Measurements from ENCODE around the gene PLEKHM2.
"Not testable (repeated sequence)": the region's sequence is repeated elsewhere in the genome, so short reads cannot be mapped to it uniquely, and the experiment has no call there.

PLEKHM2 gene

DNA sequence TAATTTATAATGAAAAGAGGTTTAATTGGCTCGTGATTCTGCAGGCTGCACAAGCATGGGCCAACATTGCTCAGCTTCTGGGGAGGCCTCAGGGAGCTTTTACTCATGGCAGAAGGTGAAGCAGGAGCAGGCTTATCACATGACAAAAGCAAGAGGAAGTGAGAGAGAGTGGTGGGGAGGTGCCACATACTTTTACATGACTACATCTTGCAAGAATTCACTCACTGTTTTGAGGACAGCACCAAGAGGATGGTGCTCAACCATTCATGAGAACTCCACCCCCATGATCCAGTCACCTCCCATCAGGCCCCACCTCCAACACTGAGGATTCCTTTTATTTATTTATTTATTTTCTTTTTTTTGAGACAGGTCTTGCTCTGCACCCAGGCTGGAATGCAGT lies 5.5 kb upstream of the PLEKHM2 start:
- no peak for DNase-seq

DNA sequence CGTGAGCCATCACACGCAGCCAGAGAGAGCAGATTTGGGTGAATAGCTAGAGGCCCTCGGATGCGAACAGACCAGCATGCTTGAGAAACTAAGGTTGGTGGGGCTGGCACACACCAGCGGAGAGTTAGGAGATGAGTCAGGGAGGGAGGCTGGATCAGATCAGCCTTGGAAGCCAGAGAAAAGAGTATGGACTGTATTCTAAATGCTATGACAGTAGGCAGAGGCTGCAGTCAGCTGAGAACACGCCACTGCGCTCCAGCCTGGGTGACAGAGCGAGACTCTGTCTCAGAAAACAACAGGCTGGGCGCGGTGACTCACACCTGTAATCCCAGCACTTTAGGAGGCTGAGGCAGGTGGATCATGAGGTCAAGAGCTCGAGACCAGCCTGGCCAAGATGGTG lies 4.0 kb upstream of the PLEKHM2 start:
- no peak for DNase-seq

DNA sequence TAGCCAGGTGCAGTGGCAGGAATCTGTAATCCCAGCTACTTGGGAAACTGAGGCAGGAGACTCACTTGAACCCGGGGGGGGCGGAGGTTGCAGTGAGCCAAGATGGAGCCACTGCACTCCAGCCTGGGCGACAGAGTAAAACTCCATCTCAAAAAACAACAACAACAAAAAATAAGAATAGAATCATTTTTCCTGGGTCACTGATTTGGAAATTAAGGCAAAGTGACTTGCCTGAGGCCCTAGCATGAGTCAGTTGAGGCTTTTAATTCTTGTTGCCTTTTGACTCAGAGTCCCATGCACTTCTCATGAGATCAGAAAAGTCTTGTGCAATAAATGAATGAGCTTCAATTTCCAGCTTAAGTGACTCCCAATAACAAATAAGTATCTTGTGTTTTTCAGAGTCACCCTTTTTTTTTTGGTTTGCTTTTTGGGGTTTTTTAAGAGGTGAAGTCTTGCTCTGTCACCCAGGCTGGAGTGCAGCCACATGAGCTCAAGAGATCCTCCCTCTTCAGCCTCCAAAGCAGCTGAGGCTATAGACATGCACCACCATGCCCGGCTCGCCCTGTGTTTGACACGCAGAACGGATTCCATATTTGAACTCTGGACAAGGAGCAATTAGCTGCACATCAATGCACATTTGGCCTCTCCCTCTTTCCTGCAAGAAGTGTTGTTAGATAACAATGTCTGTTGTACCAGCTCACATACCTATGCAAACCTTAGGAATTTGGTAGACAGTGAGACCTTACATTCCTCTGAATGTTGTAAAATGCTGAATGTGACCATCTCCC lies 3.4 kb upstream of the PLEKHM2 start:
- DNase-seq, result no peak

DNA sequence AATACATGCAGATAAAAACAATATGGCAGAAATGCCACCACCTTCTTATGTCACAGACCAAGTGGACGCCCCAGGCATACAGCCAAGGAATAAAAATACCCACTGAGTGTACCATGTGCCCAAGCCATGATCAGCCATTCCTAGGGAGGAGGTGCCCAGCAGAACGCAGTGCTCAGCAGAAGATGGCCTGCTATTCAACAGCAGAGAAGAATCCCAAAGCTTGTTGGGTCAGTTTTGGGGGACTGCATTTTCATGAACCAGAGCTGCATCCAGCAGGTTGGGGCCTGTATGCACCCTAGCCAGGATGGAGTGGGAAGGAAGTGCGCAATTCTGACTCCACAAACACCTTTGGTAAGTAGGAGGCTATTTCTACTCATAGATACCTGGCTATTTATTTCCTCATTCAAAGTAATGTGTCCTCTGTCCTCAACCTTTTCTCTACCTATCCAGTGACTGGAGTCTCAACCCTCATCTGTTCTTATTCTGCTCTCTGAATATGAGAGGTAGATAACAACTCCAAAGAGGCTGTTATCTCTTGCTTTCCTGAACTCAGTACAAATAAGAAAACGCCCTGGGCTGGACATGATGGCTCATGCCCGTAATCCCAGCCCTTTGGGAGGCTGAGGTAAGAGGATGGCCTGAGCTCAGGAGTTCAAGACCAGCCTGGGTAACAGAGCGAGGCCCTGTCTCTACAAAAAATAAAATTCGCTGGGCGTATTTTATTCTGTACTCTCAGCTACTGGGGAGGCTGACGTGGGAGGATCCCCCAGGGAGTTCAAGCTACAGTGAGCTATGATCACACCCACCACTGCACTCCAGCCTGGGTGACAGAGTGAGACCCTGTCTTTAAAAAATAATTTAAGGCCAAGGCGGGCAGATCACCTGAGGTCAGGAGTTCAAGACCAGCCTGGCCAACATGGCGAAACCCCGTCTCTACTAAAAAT lies 2.5 kb upstream of the PLEKHM2 start:
- DNase-seq, result no peak

DNA sequence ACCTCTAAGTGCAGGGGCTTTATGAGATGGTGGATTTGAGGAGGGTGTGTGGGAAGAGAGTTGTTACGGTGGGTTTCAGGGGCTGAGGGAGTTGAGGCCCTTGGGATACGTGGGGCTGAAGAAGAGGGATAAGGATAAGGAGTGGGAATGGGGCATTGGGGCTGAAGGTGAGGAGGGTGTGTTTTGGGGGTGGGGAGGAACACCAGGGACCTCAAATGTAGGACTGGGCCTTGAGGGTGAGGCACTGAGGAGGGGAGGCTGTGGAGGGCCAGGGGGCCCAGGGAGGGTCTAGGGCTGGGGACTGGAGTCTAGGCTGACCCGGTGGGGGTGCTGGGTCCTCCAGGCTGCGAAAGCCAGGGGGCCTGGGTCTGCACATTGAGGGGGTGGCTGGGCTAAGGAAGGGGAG lies 1.2 kb upstream of the PLEKHM2 start:
- DNase-seq, result no peak

DNA sequence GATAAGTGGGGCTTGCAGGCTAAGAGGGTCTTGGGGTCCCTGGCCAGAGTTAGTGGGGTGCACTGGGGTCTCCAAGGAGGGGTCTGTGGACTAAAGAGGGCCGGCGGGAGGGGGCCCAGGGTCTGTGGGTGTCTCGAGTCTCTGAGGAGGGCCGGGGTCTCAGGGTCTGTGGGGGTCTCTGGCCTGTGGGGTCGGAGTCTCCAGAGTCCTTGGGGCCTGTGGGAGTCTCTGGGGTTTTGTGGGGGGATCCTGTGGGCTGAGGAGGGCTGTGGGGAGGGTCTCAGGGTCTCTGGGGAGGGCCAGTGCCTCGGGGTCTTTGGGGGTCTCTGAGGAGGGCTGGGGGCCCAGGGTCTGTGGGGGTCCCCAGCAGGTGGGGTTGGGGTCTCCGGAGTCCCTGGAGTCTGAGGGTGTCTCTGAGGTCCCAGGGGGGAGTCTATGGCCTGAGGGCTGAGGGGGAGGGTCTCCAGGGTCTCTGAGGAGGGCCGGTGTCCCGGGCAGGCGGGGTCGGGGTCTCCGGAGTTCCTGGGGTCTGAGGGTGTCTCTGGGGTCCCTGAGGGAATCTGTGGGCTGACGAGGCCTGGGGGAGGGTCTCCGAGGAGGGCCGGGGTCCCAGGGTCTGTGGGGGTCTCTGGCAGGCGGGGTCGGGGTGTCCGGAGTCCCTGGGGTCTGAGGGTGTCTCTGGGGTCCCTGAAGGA lies 628 bp upstream of the PLEKHM2 start:
- no peak for DNase-seq

DNA sequence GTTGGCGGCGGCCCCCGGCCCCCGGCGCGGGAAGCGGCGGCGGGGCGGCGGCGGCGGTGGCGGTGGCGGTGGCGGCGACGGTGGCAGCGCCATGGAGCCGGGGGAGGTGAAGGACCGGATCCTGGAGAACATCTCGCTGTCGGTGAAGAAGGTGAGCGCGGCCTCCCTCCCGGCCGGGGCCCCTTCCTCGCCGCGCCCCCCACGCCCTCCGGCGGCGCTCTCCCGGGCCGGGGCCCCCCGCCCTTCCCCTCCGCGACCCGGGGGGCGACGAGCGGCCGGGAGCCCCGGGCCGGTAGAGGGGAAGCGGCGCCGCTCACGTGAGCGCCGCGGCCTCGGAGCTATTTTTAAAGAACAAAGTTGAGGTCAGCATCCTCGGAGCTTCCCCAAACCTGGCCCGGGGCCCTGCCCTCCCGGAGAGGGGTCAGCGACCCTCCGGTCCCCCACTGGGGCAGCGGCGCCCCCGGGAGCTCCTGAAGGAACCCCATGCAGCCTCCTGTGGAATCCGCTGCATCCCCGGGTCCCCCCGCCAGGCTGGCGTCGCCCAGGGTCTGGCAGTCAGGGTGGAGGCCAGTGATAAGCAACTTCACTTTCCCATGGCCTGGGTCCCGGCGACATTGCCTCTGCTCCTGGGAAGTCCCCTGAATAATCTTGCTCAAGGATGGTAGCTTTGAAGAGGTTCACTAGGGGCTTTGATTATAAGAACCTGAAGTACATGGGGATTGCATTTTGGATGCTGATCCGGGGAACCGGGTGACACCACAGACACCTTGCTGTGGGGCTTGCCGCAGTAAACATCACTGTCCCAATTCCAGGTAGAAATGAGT lies 560 bp downstream of the PLEKHM2 start:
- DNase-seq, result peak; percentile 69

DNA sequence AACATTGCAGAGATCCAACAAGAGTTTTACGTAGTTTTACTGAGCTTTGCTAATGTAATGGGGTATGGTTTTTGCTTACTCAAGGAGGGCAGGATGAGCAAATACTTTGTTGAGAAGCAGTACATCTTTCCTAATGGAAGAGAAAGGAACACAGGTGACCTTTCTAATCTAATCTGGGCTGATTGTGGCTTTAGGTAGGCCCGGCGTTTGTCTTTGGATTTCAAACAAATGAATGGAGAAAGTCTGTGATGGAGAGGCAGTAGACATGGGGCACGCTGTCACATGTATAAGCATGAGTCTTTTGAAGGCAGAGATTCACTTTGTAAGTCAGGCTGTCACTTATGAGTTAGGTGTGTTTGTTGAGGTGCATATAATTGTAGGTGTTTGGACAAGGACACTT lies 1.7 kb downstream of the PLEKHM2 start:
- no peak for DNase-seq

DNA sequence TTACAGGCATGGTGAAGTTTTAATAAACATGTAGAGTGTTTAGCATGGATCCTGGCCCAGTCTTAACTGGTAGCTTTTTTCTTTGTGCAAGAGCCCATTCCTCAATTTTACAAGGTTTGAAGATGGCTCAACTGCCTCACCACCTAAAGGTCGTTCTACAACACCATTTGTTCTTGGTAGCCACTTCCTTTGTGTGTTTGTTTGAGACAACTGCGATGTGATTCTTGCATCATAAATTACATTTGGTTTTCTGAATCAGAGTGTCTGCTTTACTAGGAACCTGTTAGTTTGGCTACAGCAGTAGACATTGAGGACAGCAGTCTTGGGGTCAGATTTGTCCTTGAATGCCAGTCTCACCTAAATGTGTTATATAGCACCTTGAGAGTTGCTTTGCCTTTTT lies 3.3 kb downstream of the PLEKHM2 start:
- no peak for DNase-seq

DNA sequence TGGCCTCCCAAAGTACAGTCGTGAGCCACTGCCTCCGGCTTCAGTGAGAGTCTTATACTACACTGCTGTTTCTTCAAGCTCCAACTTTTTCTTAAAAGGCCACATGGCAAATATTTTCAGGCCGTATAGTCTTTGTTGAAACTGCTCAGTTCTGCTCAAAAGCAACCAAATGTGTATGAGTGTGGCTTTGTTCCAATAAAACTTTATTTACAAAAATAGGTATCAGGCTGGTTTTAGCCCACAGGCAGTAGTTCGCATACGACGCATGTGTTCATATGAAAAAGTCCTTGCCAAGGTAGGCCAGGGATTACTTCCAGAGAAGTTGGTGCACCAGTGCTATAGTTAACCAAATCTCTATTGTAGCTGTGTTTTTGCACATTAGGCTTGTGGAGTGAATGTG lies 6.2 kb downstream of the PLEKHM2 start:
- DNase-seq, result no peak

DNA sequence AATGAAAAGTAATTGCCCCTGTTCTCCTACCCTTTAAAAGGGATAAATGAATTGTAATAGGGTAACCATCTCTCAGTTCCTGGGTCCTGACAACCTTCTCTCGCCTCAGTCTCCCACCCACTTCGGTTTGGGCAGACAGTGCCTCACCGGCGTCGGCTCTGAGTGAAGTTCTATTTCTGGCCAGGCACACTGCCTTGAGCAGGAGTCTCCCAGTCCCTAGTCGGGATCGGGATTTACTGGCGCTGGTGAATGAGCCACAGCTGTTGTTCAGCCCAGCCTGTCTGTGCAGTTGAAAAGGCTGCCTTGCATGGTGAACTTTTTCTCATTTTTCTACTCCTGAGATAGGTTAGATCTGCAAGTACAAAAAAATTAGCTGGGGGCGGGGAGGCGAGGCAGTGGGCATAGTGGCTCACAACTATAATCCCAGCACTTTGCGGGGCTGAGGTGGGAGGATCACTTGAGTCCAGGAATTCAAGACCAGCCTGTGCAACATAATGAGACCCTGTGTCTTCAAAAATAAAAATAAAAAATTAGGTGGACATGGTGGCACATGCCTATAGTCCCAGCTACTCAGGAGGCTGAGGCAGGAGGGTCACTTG lies 7.4 kb downstream of the PLEKHM2 start:
- no peak for DNase-seq

DNA sequence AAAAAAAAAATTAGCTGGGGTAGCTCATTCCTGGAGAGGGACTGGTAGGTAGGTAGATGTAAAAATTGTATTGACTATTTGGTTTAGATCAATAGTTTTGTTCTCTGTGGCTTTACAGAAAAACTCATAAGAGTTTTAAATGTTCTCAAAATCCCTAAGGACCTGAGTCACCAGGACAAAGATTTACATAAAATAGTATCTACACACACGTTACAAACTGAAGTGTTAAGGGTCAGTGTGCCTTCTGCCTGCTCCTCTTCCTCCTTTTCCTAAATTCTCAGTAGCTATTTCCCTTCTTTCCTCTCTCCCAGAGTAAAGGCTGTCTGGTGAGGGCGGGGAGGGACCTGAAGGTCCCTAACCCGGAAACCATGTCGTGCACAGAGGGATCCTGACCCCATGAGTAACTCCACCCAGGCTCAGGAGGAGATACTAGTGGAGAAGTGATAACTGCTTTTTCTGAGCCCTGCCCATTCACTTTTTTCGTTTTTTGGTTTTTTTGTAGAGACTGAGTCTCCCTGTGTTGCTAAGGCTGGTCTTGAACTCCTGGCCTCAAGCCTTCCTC lies 8.1 kb downstream of the PLEKHM2 start:
- DNase-seq, result no peak

DNA sequence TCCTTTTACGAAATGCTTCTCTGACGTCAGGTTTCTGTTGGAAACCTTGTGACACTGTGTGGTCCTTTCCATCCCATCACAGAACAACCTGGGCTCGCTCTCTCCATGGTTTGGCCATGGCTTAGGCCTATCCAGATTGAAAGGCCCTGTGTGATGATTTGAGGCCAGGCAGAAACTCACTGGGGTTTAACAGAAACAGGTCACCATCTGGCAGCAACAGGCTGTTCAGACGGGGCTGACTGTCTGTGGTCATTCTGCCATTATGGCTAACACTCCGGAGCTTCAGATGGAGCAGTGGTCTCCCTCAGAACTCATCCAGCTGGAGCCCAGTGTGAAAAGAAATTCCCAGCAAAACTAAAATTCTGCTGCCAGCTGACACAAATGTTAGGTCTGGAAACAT lies 9.3 kb downstream of the PLEKHM2 start:
- DNase-seq, result peak; percentile 42

DNA sequence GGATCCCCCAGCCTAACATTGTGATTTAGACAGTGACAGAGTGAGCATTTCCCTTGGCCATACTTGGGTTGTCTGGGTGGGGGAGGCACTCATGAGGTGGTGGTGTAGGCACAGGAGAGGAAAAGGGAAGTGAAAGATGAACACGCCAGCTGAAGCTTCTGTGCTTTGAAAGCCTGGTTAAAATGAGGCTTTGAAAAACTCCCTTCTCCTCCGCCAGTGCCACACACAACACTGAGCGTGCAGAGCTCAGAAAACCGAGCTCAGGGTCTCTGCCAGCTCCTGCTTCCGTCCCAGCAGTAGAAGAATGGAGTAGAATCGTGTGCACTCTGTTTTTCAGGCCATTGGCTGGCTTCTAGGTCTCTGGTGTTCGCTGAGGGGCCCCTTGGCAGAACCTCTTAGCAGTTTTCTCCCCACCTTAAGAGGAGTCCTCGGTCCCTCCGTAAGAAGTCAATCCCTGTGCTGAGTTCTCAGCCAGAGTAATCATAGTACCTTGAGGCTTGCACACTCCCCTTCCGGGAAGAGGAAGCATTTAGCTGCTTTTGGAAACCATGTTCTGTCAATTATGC lies 12.9 kb downstream of the PLEKHM2 start:
- DNase-seq, result no peak

DNA sequence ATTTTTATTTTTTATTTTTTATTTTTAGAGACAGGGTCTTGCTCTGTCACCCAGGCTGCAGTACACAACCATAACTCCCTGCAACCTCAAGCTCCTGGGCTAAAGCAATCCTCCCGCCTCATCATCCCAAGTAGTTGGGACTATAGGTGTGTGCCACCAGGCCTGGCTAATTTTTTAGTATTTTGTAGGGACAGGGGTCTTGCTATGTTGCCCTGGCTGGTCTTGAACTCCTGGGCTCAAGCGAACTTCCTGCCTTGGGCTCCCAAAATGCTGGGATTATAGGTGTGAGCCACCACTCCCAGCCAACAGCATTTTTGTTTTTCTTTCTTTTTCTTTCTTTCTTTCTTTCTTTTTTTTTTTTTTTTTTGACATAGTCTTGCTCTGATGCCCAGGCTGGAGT lies 14.1 kb downstream of the PLEKHM2 start:
- no peak for DNase-seq

DNA sequence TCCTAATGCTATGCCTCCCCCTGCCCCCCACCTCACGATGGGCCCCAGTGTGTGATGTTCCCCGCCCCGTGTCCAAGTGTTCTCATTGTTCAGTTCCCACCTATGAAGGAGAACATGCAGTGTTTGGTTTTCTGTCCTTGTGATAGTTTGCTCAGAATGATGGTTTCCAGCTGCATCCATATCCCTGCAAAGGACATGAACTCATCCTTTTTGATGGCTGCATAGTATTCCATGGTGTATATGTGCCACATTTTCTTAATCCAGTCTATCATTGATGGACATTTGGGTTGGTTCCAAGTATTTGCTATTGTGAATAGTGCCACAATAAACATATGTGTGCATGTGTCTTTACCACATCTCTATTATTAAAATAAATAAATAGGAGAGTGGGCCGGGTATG lies 15.2 kb downstream of the PLEKHM2 start:
- not testable (repeated sequence) for DNase-seq

DNA sequence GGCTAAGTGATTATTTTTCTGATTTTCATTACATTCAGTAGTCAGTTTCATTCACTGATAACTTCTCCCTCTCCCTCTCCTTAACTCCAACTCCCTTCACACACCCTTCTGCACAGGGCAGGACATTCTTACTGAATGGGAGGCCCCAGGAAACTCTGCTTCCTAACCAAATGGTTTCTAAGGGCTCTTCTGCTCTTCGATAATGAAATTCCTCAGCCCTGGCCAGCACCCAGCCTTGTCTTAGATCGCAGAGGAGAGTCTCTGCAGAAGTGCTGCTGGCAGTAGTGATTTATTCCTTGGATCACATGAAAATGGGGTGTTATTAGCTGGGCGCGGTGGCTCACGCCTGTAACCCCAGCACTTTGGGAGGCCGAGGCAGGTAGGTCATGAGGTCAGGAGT lies 16.4 kb downstream of the PLEKHM2 start:
- DNase-seq, result no peak

DNA sequence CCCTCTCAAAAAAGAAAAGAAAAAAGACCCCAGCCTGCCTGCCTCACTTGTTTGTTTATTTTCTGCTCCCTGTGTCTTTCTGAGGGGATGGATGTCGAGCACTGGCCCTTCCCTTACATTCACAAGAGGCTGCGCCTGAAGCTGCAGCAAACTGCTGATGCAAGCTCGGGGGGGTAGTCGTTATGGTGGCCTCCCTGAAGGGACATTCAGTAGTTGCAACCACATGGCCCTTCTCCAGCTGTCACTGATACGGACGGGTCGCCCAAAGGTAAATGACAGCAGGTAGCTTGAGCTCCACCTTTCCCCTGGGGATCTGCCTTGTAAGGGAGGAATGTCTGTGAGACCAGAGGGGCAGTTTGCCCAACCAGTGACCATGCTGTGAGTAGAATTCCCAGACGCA lies 17.7 kb downstream of the PLEKHM2 start:
- DNase-seq, result no peak

DNA sequence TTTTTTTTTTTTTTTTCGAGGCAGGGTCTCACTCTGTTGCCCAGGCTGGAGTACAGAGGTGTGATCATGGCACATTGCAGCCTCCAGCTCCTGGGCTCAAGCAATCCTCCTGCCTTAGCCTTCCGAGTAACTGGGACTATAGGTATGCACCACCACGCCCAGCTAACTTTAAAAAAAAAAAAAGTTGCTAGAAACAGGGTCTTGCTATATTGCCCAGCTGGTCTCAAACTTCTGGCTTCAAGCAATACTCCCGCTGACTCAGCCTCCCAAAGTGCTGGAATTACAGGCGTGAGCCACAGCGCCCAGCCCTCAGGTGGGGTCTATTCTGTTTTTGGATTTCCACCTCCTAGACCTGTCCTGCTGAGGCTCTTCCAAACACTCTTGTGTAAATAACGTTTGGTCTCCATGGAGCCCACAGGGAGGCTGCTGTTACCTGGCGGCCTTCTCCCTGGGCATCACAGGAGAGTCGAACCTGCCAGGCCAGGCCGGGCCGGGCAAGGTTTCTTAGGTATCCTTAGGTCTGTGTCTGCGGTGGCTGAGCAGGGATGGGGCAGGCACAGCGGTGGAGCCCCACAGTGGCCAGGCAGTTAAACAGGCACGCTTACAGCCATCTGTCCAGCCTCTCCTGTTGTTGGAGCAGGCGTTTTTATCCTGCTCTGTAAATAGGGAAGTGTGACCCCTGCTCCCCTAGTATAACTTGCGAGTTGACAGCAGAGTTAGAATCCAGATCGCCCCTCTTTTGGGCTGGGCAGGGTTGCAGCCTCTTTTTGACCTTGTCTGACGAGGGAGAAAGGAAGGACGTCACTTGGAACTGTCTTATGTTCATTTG lies 18.8 kb downstream of the PLEKHM2 start:
- DNase-seq, result no peak

DNA sequence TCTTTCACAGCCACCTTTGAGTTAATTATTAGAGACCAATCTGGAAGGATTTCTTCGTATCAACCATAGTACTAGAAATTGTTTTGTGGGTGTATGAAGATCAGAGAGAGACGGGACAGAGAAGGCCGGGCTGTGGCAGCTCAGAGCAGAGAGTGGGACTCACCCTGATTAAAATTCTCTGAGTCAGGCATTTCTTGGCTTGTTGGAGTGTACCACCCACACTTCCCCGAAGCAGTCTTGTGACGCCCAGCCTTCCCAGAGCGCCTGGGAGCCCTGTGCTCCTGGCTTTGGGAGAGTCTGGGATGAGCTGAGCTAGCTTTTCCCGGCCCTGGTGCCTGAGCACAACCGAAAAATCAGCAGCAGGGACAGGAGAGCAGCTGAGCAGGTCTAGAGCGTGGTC lies 19.4 kb downstream of the PLEKHM2 start:
- peak; percentile 54 for DNase-seq
